Neural cell (in vitro differentiated cells): ENCODE measurements around the gene FCHO2. TPM values are rescaled to one million over a fixed set of nuclear protein-coding genes. Genes with fewer than 3 reads are reported as not detected.

Source experiments
- H2AFZ ChIP-seq: fragments of 200-600, 300-800 bp; sonication (generic), shearing (Covaris generic); 2 replicates; pipeline ENCODE4 v1.6.0; 2014; ENCODE audit warnings: low read depth, mild to moderate bottlenecking, antibody characterized with exemption, low read length, moderate library complexity
- H3F3A ChIP-seq: fragments of 200-600 bp; shearing (Covaris generic); 2 replicates; pipeline ENCODE4 v1.6.1; 2016; ENCODE audit warnings: mild to moderate bottlenecking, moderate library complexity, mixed read lengths, antibody characterized with exemption, low read length; ENCODE audit not compliant: insufficient read depth, poor library complexity, severe bottlenecking
- H3K27ac ChIP-seq: fragments of 200-600, 300-800 bp; sonication (generic), shearing (Covaris generic); 2 replicates; pipeline ENCODE4 v1.5.1; 2014; ENCODE audit warnings: mild to moderate bottlenecking, low read length, moderate library complexity
- H3K27me3 ChIP-seq: fragments of 300-800, 200-600 bp; sonication (generic), shearing (Covaris generic); 2 replicates; pipeline ENCODE4 v1.6.0; 2014; ENCODE audit warnings: mild to moderate bottlenecking, low read depth, low read length, moderate library complexity; ENCODE audit not compliant: insufficient read depth
- H3K36me3 ChIP-seq: fragments of 300-800, 200-600 bp; sonication (generic), shearing (Covaris generic); 2 replicates; pipeline ENCODE4 v1.5.1; 2014; ENCODE audit warnings: mild to moderate bottlenecking, antibody characterized with exemption, low read length, moderate library complexity; ENCODE audit not compliant: insufficient read depth
- H3K4me2 ChIP-seq: fragments of 300-800, 200-600 bp; sonication (generic), shearing (Covaris generic); 2 replicates; pipeline ENCODE4 v1.6.0; 2014; ENCODE audit warnings: mild to moderate bottlenecking, low read length
- H3K4me3 ChIP-seq: fragments of 300-800, 200-600 bp; sonication (generic), shearing (Covaris generic); 2 replicates; pipeline ENCODE4 v1.5.1; 2014; ENCODE audit warnings: mild to moderate bottlenecking, low read length, moderate library complexity
- H3K79me2 ChIP-seq: fragments of 200-600 bp; shearing (Covaris generic); replicated peaks from 2 replicates; pipeline ENCODE4 v1.6.0; 2014; ENCODE audit warnings: mild to moderate bottlenecking, low read length, moderate library complexity; ENCODE audit not compliant: insufficient read depth
- H3K9ac ChIP-seq: fragments of 300-800, 200-600 bp; sonication (generic), shearing (Covaris generic); 2 replicates; pipeline ENCODE4 v1.6.1; 2016; ENCODE audit warnings: mild to moderate bottlenecking, low read length, mixed read lengths
- H3K9me2 ChIP-seq: fragments of 200-600 bp; shearing (Covaris generic); 2 replicates; pipeline ENCODE4 v1.6.1; 2016; ENCODE audit warnings: mild to moderate bottlenecking, low read length, mixed read lengths; ENCODE audit not compliant: insufficient read depth
- H3K9me3 ChIP-seq: fragments of 200-600, 300-800 bp; sonication (generic), shearing (Covaris generic); 2 replicates; pipeline ENCODE4 v1.6.1; 2016; ENCODE audit warnings: mild to moderate bottlenecking, mixed run types, low read length, moderate library complexity, mixed read lengths
- H4K20me1 ChIP-seq: fragments of 200-600 bp; shearing (Covaris generic); 2 replicates; pipeline ENCODE4 v1.6.1; 2016; ENCODE audit warnings: mild to moderate bottlenecking, mixed run types; ENCODE audit not compliant: insufficient read depth
- EP300 ChIP-seq: fragments of 450-650 bp; conservative IDR thresholded peaks from 2 replicates; pipeline ENCODE4 v1.6.1; 2014; ENCODE audit warnings: antibody characterized with exemption, mild to moderate bottlenecking, moderate library complexity; ENCODE audit not compliant: poor library complexity, severe bottlenecking
- EZH2 ChIP-seq: fragments of 200-600, 300-800 bp; shearing (Covaris generic), sonication (generic); IDR thresholded peaks from 2 replicates; pipeline ENCODE4 v1.6.1; 2014; ENCODE audit warnings: antibody characterized with exemption, low read length, borderline replicate concordance, mild to moderate bottlenecking; ENCODE audit not compliant: insufficient read depth, poor library complexity, severe bottlenecking
- MXI1 ChIP-seq: fragments of 450-650 bp; conservative IDR thresholded peaks from 2 replicates; pipeline ENCODE4 v1.6.1; 2014; ENCODE audit warnings: antibody characterized with exemption, mild to moderate bottlenecking; ENCODE audit not compliant: poor library complexity, severe bottlenecking
- RAD21 ChIP-seq: fragments of 450-650 bp; conservative IDR thresholded peaks from 2 replicates; pipeline ENCODE4 v1.6.1; 2014; ENCODE audit warnings: antibody characterized with exemption, mild to moderate bottlenecking, moderate library complexity
- SMC3 ChIP-seq: fragments of 450-650 bp; conservative IDR thresholded peaks from 2 replicates; pipeline ENCODE4 v1.6.1; 2014; ENCODE audit warnings: antibody characterized with exemption, mild to moderate bottlenecking, moderate library complexity; ENCODE audit not compliant: poor library complexity
- TAF1 ChIP-seq: IDR thresholded peaks from 2 replicates; pipeline ENCODE4 v1.6.1; 2012; ENCODE audit warnings: low read depth
- polyA plus RNA-seq: library from polyadenylated mRNA; depleted of rRNA; stranded (reverse); fragments of >200 nt; gene quantifications from 2 replicates; pipeline ENCODE4 v1.2.3, GENCODE V29; 2014
- TF ChIP-seq, protein P1 (sequence below): IDR thresholded peaks from 2 replicates; pipeline ENCODE4 v1.6.1; 2012; ENCODE audit warnings: borderline replicate concordance
- TF ChIP-seq, protein P2 (sequence below): fragments of 450-650 bp; IDR thresholded peaks from 2 replicates; pipeline ENCODE4 v1.5.1; 2014; ENCODE audit warnings: antibody characterized with exemption, mild to moderate bottlenecking, moderate library complexity; ENCODE audit not compliant: poor library complexity, severe bottlenecking

FCHO2 gene
- polyA plus RNA-seq, 1 donor from 2014 or later, result 24.3 TPM

DNA sequence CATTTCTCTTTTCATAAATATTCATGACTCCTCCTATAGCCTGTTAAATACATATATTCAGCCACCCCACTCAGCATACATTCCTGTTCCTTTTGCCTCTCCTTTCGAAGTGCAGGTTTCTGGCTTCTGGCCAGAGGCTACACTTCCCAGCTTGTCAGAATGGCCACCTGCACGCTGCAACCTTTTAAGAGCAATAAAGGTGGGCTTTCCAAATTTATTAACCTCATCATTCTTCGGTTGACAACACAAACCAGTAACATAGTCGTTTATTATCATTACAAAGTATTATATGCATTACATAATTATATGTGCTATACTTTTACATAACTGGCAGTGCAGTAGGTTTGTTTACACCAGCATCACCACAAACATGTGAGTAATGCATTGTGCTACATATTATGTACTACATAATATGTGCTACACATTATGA, 148.0 kb downstream of the FCHO2 start:
- Histone ChIP-seq H3K79me2 (no peaks in the 10 kb centered on the region), H4K20me1 (no peaks in the 10 kb centered on the region), H3K9me2 (no peaks in the 10 kb centered on the region), H3K9ac (no peak overlapping the region), H3K36me3 (no peaks in the 10 kb centered on the region), H3K4me2 (no peak overlapping the region), H3K4me3 (no peak overlapping the region), H3K9me3 (peaks cover 6% of the 10 kb centered on the region), H3K27ac (no peak overlapping the region), H3F3A (no peaks in the 10 kb centered on the region), H2AFZ (no peak overlapping the region), H3K27me3 (no peaks in the 10 kb centered on the region)
- no peak for TF ChIP-seq EP300

DNA sequence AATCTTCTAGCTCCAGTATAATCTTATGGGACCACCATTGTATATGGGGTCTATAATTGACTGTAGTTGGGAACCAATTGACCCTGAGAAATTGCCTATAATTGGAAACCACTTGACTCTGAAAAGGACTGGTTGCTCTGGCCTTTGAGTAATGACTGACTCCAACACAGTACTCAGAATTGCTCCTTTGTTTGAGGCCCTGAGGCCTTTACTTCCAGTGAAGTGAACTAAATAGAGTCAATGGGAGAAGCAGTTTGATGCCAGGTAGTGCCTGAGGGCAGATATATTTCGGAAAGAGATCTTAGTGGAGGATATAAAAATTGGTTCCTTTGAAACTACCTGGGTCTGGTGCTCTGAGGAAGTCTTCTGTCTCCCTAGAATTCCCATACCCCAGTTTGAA, 148.5 kb downstream of the FCHO2 start:
- H3K36me3 ChIP-seq, result no peaks in the 10 kb centered on the region
- H4K20me1 ChIP-seq, result no peaks in the 10 kb centered on the region
- H3K9ac ChIP-seq, result no peak overlapping the region
- no peak overlapping the region for H3K27ac ChIP-seq
- H3K9me3 ChIP-seq, result peaks cover 6% of the 10 kb centered on the region
- H3K9me2 ChIP-seq, result no peaks in the 10 kb centered on the region
- TF ChIP-seq RAD21, result no peak
- TF ChIP-seq EZH2, result no peak
- TF ChIP-seq SMC3, result no peak
- no peak for TF ChIP-seq TAF1
- TF ChIP-seq MXI1, result no peak
- TF ChIP-seq, protein P1, sequence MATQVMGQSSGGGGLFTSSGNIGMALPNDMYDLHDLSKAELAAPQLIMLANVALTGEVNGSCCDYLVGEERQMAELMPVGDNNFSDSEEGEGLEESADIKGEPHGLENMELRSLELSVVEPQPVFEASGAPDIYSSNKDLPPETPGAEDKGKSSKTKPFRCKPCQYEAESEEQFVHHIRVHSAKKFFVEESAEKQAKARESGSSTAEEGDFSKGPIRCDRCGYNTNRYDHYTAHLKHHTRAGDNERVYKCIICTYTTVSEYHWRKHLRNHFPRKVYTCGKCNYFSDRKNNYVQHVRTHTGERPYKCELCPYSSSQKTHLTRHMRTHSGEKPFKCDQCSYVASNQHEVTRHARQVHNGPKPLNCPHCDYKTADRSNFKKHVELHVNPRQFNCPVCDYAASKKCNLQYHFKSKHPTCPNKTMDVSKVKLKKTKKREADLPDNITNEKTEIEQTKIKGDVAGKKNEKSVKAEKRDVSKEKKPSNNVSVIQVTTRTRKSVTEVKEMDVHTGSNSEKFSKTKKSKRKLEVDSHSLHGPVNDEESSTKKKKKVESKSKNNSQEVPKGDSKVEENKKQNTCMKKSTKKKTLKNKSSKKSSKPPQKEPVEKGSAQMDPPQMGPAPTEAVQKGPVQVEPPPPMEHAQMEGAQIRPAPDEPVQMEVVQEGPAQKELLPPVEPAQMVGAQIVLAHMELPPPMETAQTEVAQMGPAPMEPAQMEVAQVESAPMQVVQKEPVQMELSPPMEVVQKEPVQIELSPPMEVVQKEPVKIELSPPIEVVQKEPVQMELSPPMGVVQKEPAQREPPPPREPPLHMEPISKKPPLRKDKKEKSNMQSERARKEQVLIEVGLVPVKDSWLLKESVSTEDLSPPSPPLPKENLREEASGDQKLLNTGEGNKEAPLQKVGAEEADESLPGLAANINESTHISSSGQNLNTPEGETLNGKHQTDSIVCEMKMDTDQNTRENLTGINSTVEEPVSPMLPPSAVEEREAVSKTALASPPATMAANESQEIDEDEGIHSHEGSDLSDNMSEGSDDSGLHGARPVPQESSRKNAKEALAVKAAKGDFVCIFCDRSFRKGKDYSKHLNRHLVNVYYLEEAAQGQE, result no peak
- TF ChIP-seq, protein P2, sequence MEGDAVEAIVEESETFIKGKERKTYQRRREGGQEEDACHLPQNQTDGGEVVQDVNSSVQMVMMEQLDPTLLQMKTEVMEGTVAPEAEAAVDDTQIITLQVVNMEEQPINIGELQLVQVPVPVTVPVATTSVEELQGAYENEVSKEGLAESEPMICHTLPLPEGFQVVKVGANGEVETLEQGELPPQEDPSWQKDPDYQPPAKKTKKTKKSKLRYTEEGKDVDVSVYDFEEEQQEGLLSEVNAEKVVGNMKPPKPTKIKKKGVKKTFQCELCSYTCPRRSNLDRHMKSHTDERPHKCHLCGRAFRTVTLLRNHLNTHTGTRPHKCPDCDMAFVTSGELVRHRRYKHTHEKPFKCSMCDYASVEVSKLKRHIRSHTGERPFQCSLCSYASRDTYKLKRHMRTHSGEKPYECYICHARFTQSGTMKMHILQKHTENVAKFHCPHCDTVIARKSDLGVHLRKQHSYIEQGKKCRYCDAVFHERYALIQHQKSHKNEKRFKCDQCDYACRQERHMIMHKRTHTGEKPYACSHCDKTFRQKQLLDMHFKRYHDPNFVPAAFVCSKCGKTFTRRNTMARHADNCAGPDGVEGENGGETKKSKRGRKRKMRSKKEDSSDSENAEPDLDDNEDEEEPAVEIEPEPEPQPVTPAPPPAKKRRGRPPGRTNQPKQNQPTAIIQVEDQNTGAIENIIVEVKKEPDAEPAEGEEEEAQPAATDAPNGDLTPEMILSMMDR, result no peak
- no peaks in the 10 kb centered on the region for H3K79me2 ChIP-seq
- no peak overlapping the region for H2AFZ ChIP-seq
- H3F3A ChIP-seq, result no peaks in the 10 kb centered on the region
- H3K4me3 ChIP-seq, result no peak overlapping the region
- H3K4me2 ChIP-seq, result no peak overlapping the region
- H3K27me3 ChIP-seq, result no peaks in the 10 kb centered on the region

DNA sequence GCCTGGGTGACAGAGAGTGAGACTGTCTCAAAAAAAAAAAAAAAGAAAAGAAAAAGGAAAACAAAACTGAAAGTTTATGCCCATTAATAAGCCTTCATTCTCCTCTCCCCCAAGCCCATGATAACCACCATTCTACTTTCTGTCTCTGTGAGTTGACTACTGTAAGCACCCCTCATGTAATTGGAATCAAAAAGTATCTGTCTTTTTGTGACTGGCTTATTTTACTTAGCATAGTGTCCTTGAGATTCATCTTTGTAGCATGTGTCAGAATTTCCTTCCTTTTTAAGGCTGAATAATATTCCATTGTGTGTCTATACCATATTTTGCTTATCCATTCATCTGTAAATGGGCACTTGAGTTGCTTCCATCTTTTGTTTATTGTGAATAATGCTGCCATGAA, 150.5 kb downstream of the FCHO2 start:
- Histone ChIP-seq H4K20me1 (no peaks in the 10 kb centered on the region), H3F3A (no peaks in the 10 kb centered on the region), H3K9me3 (peaks cover 6% of the 10 kb centered on the region), H3K4me2 (no peak overlapping the region), H3K27me3 (no peaks in the 10 kb centered on the region), H3K36me3 (no peaks in the 10 kb centered on the region), H2AFZ (no peak overlapping the region), H3K9me2 (no peaks in the 10 kb centered on the region), H3K4me3 (no peak overlapping the region), H3K79me2 (no peaks in the 10 kb centered on the region), H3K27ac (no peak overlapping the region), H3K9ac (no peak overlapping the region)
- TF ChIP-seq MXI1, result no peak
- no peak for TF ChIP-seq EP300
- no peak for TF ChIP-seq TAF1
- TF ChIP-seq, protein P1, result no peak
- TF ChIP-seq EZH2, result no peak
- no peak for TF ChIP-seq RAD21
